Adrenal gland (tissue), 12 donors: ENCODE data around the gene SPATC1L. TPM values are rescaled to one million over a fixed set of nuclear protein-coding genes. Genes with fewer than 3 reads are reported as not detected.
"Not testable (repeated sequence)": the region's sequence is repeated elsewhere in the genome, so short reads cannot be mapped to it uniquely, and the experiment has no call there.

Source experiments
- DNase-seq, 7 donors: peaks; one replicate each; pipeline ENCODE4 v3.0.0-alpha.2; 2019 to 2020
- H3K27ac ChIP-seq, 5 donors: fragments of 200-600 bp; sonication (generic) in 4 of 5; 1 replicate in 3 of 5; 2 replicates in 2 of 5; pipeline versions ENCODE4 v1.5.1 to v1.8.0; 2016 to 2020; ENCODE audit warnings: mild to moderate bottlenecking in 1 of 5
- H3K27me3 ChIP-seq: fragments of 200-600 bp; 2 replicates; pipeline ENCODE4 v1.8.0; 2021
- H3K36me3 ChIP-seq, 2 donors: fragments of 200-600 bp; replicated peaks in 1 of 2; 1 replicate in 1 of 2; 2 replicates in 1 of 2; pipeline versions ENCODE4 v1.5.1 to v1.8.0; 2018 to 2022
- H3K4me1 ChIP-seq, 2 donors: fragments of 200-600 bp; replicated peaks in 1 of 2; 1 replicate in 1 of 2; 2 replicates in 1 of 2; pipeline versions ENCODE4 v1.5.1 to v1.8.0; 2018 to 2021
- H3K4me3 ChIP-seq, 4 donors: fragments of 200-600 bp; sonication (generic) in 3 of 4; one replicate each; pipeline ENCODE4 v1.5.1; 2016 to 2018
- H3K9me3 ChIP-seq, 3 donors: fragments of 200-600 bp; sonication (generic) in 1 of 3; replicated peaks in 1 of 3; 1 replicate in 2 of 3; 2 replicates in 1 of 3; pipeline versions ENCODE4 v1.5.1 to v1.8.0; 2016 to 2021
- CTCF ChIP-seq, 6 experiments: fragments of 450-650 bp in 4 of 6; fragments of 200-600 bp in 2 of 6; sonication (generic) in 1 of 6; IDR thresholded peaks; 1 replicate in 5 of 6; 2 replicates in 1 of 6; pipeline versions ENCODE4 v1.5.1 to v1.8.0; 2016 to 2021; ENCODE audit warnings: antibody characterized with exemption in 6 of 6, mild to moderate bottlenecking in 2 of 6, moderate library complexity in 1 of 6
- POLR2A ChIP-seq, 2 donors: fragments of 450-650 bp; IDR thresholded peaks; one replicate each; pipeline ENCODE4 v1.6.1; 2017; ENCODE audit warnings: antibody characterized with exemption in 2 of 2, mild to moderate bottlenecking in 2 of 2, moderate library complexity in 1 of 2
- WGBS, 4 donors: extraction: QIAGEN DNeasy Blood & Tissue Kit in 2 of 4; methylation state at CpG; one replicate each; pipeline versions ENCODE4 v1.1.5 to v1.1.7; 2013 to 2017; 5-methylcytosine and 5-hydroxymethylcytosine counted together
- intact Hi-C, 2 donors: fragments of 100-400 bp; cut with DNase I; formaldehyde crosslinking; loops; one replicate each; pipeline versions ENCODE4 v1.14.1 to v1.15.0; 2022 to 2023
- polyA plus RNA-seq, 3 donors: library from polyadenylated mRNA; stranded (reverse); fragments of 200-250 nt in 2 of 3; fragments of 350-450 nt in 1 of 3; fragmentation: Illumina TruSeq in 1 of 3; extraction: RNeasy Lipid Tissue Mini Kit (QIAGEN cat#74804) in 1 of 3; gene quantifications; one replicate each; pipeline ENCODE4 v1.2.3, GENCODE V29; 2013 to 2014
- total RNA-seq, 9 donors: library from RNA; depleted of rRNA in 4 of 9; stranded (reverse); fragments of >200 nt in 4 of 9; fragments of 120-200 nt in 1 of 9; fragmentation: NEBNext Ultra II Directional in 1 of 9; extraction: Animal tissue kit (Norgen Biotek cat#: 25700) in 1 of 9; gene quantifications; one replicate each; pipeline versions ENCODE4 v1.1.0 to v1.2.4, GENCODE V29; 2013 to 2023
- donor health status: healthy with polysubstance abuse.
- donor health status: Bipolar disorder and iron deficiency.
- donor health status: DM: yes; HTN: yes; CAD: no.
- donor health status: DM: no; HTN: no; CAD: no.
- donor health status: DM: no; HTN: no; CAD: no.
- donor health status: DM: yes; HTN: yes; CAD: no.

SPATC1L gene
- total and polyA plus RNA-seq, 12 donors: 8.4 to 91.5 (median 25.3) TPM

GRCh38 chr21:46228345-46229051, 44.2 kb upstream of the SPATC1L start, which contains the start of gene LSS:
Gene LSS (minus strand): TSS chr21:46228774. CDS start chr21:46228745, 29 bp downstream.
- H3K27me3 ChIP-seq: no peaks in the 10 kb centered on the region
- intact Hi-C loops: loop anchor here in 1 of 2 donors (10.0 kb wide), 1 partner anchor 84 kb away; no protein-coding TSS in a partner anchor
- H3K27ac ChIP-seq: peak within 1 kb of the TSS; percentile 48 to 95 (median 86)
- H3K4me3 ChIP-seq: peak within 1 kb of the TSS; percentile 10 to 99 (median 82)
- H3K36me3 ChIP-seq: no peaks in the 10 kb centered on the region
- no peaks in the 10 kb centered on the region for H3K9me3 ChIP-seq
- DNase-seq: peak; percentile 98 to 100 (median 99)
- H3K4me1 ChIP-seq: peaks cover 12 to 42% of the 10 kb centered on the region in 2 donors
- TF ChIP-seq POLR2A (IDR thresholded peaks at IDR 0.05) (peak; percentile 61 to 81), CTCF (IDR thresholded peaks at IDR 0.05) (no peak)
- 0 to 1% (median 0%) methylated on average over 2 to 77 of the region's 77 CpGs for WGBS, 4 donors

GRCh38 chr21:46227811-46228344, 43.6 kb upstream of the SPATC1L start:
- 1 to 7% (median 3%) methylated on average over 12 to 20 of the region's 20 CpGs for WGBS, 4 donors
- peaks cover 12 to 42% of the 10 kb centered on the region in 2 donors for H3K4me1 ChIP-seq
- H3K36me3 ChIP-seq: no peaks in the 10 kb centered on the region
- H3K27me3 ChIP-seq: no peaks in the 10 kb centered on the region
- H3K9me3 ChIP-seq: no peaks in the 10 kb centered on the region
- TF ChIP-seq CTCF (IDR thresholded peaks at IDR 0.05) (no peak), POLR2A (IDR thresholded peaks at IDR 0.05) (no peak)
- peak overlapping the region; percentile 10 to 99 (median 82) for H3K4me3 ChIP-seq
- no peak for DNase-seq
- H3K27ac ChIP-seq: peak overlapping the region; percentile 48 to 95 (median 86)
- intact Hi-C loops: loop anchor here in 1 of 2 donors (10.0 kb wide), 1 partner anchor 83 kb away; no protein-coding TSS in a partner anchor

GRCh38 chr21:46226920-46227599, 42.8 kb upstream of the SPATC1L start:
- intact Hi-C loops: loop anchor here in 1 of 2 donors (10.0 kb wide), 1 partner anchor 82 kb away; no protein-coding TSS in a partner anchor
- WGBS, 4 donors: 41 to 61% (median 49%) methylated on average over 4 of the region's 4 CpGs
- no peaks in the 10 kb centered on the region for H3K27me3 ChIP-seq
- TF ChIP-seq POLR2A (IDR thresholded peaks at IDR 0.05) (peak in 1 of 2 donors; percentile 50), CTCF (IDR thresholded peaks at IDR 0.05) (no peak)
- peak in 1 of 7 donors; percentile 43 for DNase-seq
- H3K36me3 ChIP-seq: no peaks in the 10 kb centered on the region
- H3K9me3 ChIP-seq: no peaks in the 10 kb centered on the region
- H3K27ac ChIP-seq: peak overlapping the region in 4 of 5 donors; percentile 48 to 95 (median 88)
- H3K4me1 ChIP-seq: peaks cover 12 to 42% of the 10 kb centered on the region in 2 donors
- H3K4me3 ChIP-seq: peak overlapping the region in 1 of 4 donors; percentile 94

GRCh38 chr21:46226146-46226545, 41.9 kb upstream of the SPATC1L start:
- TF ChIP-seq CTCF (IDR thresholded peaks at IDR 0.05) (no peak), POLR2A (IDR thresholded peaks at IDR 0.05) (no peak)
- H3K27ac ChIP-seq: peak overlapping the region in 4 of 5 donors; percentile 16 to 95 (median 63)
- peaks cover 12 to 42% of the 10 kb centered on the region in 2 donors for H3K4me1 ChIP-seq
- 78 to 92% (median 89%) methylated on average over 1 of the region's 1 CpG; no CpG with 5 or more reads in 1 of the 4 donors for WGBS, 4 donors
- intact Hi-C loops: loop anchor here in 1 of 2 donors (10.0 kb wide), 1 partner anchor 81 kb away; no protein-coding TSS in a partner anchor
- H3K36me3 ChIP-seq: peaks cover 0 to 2% of the 10 kb centered on the region in 2 donors
- no peaks in the 10 kb centered on the region for H3K27me3 ChIP-seq
- H3K4me3 ChIP-seq: peak overlapping the region in 1 of 4 donors; percentile 94
- DNase-seq: no peak
- H3K9me3 ChIP-seq: no peaks in the 10 kb centered on the region

- not testable (repeated sequence) for DNase-seq, H3K9me3 ChIP-seq, H3K27ac ChIP-seq, H3K27me3 ChIP-seq, H3K4me3 ChIP-seq
- Histone ChIP-seq H3K36me3 (peaks cover 0 to 24% of the 10 kb centered on the region in 2 donors), H3K4me1 (peaks cover 8 to 33% of the 10 kb centered on the region in 2 donors)
- intact Hi-C loops: loop anchor here in 1 of 2 donors (10.0 kb wide), 1 partner anchor 79 kb away; no protein-coding TSS in a partner anchor
- WGBS, 4 donors: 82 to 94% (median 88%) methylated on average over 18 of the region's 18 CpGs
Observed at GRCh38 chr21:46223661-46224060, 39.4 kb upstream of the SPATC1L start.
